ENCODE measurements around the gene SYTL2. TPM values are rescaled to one million over a fixed set of nuclear protein-coding genes. Genes with fewer than 3 reads are reported as not detected.

SYTL2 gene
- polyA plus RNA-seq, 1 donor from 2014 or later = 2.3 TPM

DNA sequence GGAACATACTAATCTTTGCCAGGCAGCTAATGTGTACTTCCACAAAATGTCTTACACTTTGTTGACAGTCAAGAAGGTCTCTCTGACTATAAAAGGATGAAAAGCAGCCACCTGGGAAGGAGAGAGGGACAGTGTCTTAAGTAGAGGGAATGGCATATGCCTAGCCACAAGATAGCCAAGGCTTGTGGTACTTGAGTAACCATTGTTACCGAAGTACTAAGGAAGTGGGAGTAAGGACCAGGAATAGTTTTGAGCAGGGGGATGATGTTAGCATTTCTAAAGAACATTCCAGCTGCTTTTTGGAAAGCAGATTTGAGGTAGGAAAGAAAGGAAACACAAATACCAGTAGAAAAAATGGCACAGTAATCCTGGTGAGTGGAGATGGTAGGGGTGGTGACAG is 159.8 kb downstream of the SYTL2 start:
- H3K4me3 ChIP-seq (ENCODE audit: low read length) = no peak overlapping the region
- peaks cover 8% of the 10 kb centered on the region for H3K36me3 ChIP-seq (ENCODE audit: insufficient read depth, low read length)
- H3K9me3 ChIP-seq (ENCODE audit: low read length) = no peaks in the 10 kb centered on the region
- H3K4me2 ChIP-seq (ENCODE audit: low read length) = no peak overlapping the region
- H2AFZ ChIP-seq (ENCODE audit: low read depth, low read length) = no peak overlapping the region
- no peaks in the 10 kb centered on the region for H4K20me1 ChIP-seq (ENCODE audit: insufficient read depth)
- H3K9ac ChIP-seq (ENCODE audit: low read length) = no peak overlapping the region
- TF ChIP-seq SMC3 (conservative IDR thresholded peaks at IDR 0.05; ENCODE audit: poor library complexity) (no peak), RAD21 (conservative IDR thresholded peaks at IDR 0.05) (no peak), TAF1 (IDR thresholded peaks at IDR 0.05; ENCODE audit: low read depth) (no peak), POLR2AphosphoS5 (IDR thresholded peaks at IDR 0.05) (no peak), EP300 (conservative IDR thresholded peaks at IDR 0.05; ENCODE audit: poor library complexity, severe bottlenecking) (no peak), EZH2 (IDR thresholded peaks at IDR 0.05; ENCODE audit: borderline replicate concordance, insufficient read depth, low read length, poor library complexity, severe bottlenecking) (no peak), MXI1 (conservative IDR thresholded peaks at IDR 0.05; ENCODE audit: poor library complexity, severe bottlenecking) (no peak)
- TF ChIP-seq, protein P1, sequence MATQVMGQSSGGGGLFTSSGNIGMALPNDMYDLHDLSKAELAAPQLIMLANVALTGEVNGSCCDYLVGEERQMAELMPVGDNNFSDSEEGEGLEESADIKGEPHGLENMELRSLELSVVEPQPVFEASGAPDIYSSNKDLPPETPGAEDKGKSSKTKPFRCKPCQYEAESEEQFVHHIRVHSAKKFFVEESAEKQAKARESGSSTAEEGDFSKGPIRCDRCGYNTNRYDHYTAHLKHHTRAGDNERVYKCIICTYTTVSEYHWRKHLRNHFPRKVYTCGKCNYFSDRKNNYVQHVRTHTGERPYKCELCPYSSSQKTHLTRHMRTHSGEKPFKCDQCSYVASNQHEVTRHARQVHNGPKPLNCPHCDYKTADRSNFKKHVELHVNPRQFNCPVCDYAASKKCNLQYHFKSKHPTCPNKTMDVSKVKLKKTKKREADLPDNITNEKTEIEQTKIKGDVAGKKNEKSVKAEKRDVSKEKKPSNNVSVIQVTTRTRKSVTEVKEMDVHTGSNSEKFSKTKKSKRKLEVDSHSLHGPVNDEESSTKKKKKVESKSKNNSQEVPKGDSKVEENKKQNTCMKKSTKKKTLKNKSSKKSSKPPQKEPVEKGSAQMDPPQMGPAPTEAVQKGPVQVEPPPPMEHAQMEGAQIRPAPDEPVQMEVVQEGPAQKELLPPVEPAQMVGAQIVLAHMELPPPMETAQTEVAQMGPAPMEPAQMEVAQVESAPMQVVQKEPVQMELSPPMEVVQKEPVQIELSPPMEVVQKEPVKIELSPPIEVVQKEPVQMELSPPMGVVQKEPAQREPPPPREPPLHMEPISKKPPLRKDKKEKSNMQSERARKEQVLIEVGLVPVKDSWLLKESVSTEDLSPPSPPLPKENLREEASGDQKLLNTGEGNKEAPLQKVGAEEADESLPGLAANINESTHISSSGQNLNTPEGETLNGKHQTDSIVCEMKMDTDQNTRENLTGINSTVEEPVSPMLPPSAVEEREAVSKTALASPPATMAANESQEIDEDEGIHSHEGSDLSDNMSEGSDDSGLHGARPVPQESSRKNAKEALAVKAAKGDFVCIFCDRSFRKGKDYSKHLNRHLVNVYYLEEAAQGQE (IDR thresholded peaks at IDR 0.05; ENCODE audit: borderline replicate concordance) = no peak
- TF ChIP-seq, protein P2, sequence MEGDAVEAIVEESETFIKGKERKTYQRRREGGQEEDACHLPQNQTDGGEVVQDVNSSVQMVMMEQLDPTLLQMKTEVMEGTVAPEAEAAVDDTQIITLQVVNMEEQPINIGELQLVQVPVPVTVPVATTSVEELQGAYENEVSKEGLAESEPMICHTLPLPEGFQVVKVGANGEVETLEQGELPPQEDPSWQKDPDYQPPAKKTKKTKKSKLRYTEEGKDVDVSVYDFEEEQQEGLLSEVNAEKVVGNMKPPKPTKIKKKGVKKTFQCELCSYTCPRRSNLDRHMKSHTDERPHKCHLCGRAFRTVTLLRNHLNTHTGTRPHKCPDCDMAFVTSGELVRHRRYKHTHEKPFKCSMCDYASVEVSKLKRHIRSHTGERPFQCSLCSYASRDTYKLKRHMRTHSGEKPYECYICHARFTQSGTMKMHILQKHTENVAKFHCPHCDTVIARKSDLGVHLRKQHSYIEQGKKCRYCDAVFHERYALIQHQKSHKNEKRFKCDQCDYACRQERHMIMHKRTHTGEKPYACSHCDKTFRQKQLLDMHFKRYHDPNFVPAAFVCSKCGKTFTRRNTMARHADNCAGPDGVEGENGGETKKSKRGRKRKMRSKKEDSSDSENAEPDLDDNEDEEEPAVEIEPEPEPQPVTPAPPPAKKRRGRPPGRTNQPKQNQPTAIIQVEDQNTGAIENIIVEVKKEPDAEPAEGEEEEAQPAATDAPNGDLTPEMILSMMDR (IDR thresholded peaks at IDR 0.05; ENCODE audit: poor library complexity, severe bottlenecking) = no peak
- H3K9me2 ChIP-seq (ENCODE audit: insufficient read depth, low read length) = no peaks in the 10 kb centered on the region
- peaks cover 9% of the 10 kb centered on the region for H3K79me2 ChIP-seq (replicated peaks; ENCODE audit: insufficient read depth, low read length)
- no peak overlapping the region for H3K27ac ChIP-seq (ENCODE audit: low read length)
- H3K27me3 ChIP-seq (ENCODE audit: insufficient read depth, low read depth, low read length) = no peaks in the 10 kb centered on the region
- H3F3A ChIP-seq (ENCODE audit: insufficient read depth, low read length, poor library complexity, severe bottlenecking) = no peaks in the 10 kb centered on the region

DNA sequence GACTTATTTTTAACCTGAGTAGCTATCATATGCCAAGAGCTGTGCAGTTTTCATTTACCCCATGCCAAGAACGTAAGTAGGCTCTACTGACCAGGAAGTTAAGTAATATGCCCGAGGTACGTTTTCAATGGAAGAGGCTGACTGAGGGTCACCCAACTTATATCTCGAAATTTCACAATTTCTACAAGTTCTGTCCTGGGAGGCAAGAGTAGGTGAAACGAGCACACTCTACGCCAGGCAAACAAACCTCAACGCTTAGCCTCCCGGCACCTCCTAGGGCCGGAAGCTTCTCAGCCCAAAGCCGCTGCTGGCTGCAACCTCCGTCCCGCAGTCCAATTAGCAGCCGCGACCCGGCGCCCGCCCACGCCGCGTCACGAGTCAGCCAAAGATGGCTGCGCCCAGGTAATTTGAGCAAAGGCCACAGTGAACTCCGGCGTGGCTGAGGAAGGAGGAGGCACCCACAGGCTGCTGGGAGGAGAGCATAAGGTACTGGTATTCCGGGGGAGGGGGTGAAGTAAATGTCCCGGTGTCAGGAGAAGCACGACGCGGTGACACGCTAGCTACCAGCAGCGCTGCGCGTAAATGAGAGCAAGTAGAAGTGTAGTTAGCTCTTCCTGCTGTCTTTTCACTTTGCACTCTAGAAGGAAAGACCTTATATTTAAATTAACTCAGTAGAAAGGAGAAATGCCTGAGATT is 163.2 kb downstream of the SYTL2 start, which contains the start of gene TMEM126A:
Gene TMEM126A, plus strand, starts transcription at position 364 of the 696 bp plus-strand sequence. CDS start 2,289 bp downstream, outside the sequence.
- Histone ChIP-seq H3K9me3 (ENCODE audit: low read length) (no peaks in the 10 kb centered on the region), H3K27me3 (ENCODE audit: insufficient read depth, low read depth, low read length) (no peaks in the 10 kb centered on the region), H4K20me1 (ENCODE audit: insufficient read depth) (no peaks in the 10 kb centered on the region), H3K4me3 (ENCODE audit: low read length) (peak within 1 kb of the TSS; percentile 75), H3K79me2 (replicated peaks; ENCODE audit: insufficient read depth, low read length) (peaks cover 9% of the 10 kb centered on the region), H3K9ac (ENCODE audit: low read length) (peak within 1 kb of the TSS; percentile 71), H3K4me2 (ENCODE audit: low read length) (peak within 1 kb of the TSS; percentile 95), H2AFZ (ENCODE audit: low read depth, low read length) (peak within 1 kb of the TSS; percentile 77), H3K27ac (ENCODE audit: low read length) (peak within 1 kb of the TSS; percentile 64), H3F3A (ENCODE audit: insufficient read depth, low read length, poor library complexity, severe bottlenecking) (no peaks in the 10 kb centered on the region), H3K9me2 (ENCODE audit: insufficient read depth, low read length) (no peaks in the 10 kb centered on the region), H3K36me3 (ENCODE audit: insufficient read depth, low read length) (no peaks in the 10 kb centered on the region)
- peak; percentile 81 for TF ChIP-seq POLR2AphosphoS5 (IDR thresholded peaks at IDR 0.05)
- TF ChIP-seq TAF1 (IDR thresholded peaks at IDR 0.05; ENCODE audit: low read depth) = peak; percentile 69
- peak; percentile 25 for TF ChIP-seq RAD21 (conservative IDR thresholded peaks at IDR 0.05)
- no peak for TF ChIP-seq EZH2 (IDR thresholded peaks at IDR 0.05; ENCODE audit: borderline replicate concordance, insufficient read depth, low read length, poor library complexity, severe bottlenecking)
- peak; percentile 27 for TF ChIP-seq SMC3 (conservative IDR thresholded peaks at IDR 0.05; ENCODE audit: poor library complexity)
- TF ChIP-seq EP300 (conservative IDR thresholded peaks at IDR 0.05; ENCODE audit: poor library complexity, severe bottlenecking) = peak; percentile 36
- peak; percentile 96 for TF ChIP-seq MXI1 (conservative IDR thresholded peaks at IDR 0.05; ENCODE audit: poor library complexity, severe bottlenecking)
- TF ChIP-seq, protein P2 (IDR thresholded peaks at IDR 0.05; ENCODE audit: poor library complexity, severe bottlenecking) = no peak
- TF ChIP-seq, protein P1 (IDR thresholded peaks at IDR 0.05; ENCODE audit: borderline replicate concordance) = peak; percentile 68

Measured in neural cell (in vitro differentiated cells).